ENCODE measurements around the gene HVCN1.
"Not testable (repeated sequence)": the region's sequence is repeated elsewhere in the genome, so short reads cannot be mapped to it uniquely, and the experiment has no call there.

HVCN1 gene

GRCh38 chr12:110667671-110668070 is 21.2 kb downstream of the HVCN1 start:
- no peak for DNase-seq (ENCODE audit: low read depth)

DNA sequence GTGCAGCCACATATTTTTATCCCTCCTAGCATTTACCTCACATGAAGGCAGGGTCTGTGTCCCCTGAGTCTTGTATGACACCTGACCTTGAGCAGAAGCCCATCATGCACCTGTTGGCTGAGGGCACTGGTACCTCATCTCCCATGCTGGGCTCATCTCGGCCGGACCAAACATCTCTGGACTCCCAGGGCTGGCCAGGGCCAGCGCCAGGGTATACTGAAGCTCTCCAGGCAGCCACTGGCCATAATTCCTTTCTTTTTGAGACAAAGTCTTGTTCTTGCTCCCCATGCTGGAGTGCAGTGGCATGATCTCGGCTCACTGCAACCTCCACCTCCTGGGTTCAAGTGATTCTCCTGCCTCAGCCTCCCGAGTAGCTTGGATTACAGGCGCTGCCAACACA is 22.0 kb downstream of the HVCN1 start:
- DNase-seq (ENCODE audit: low read depth) = no peak

- peak; percentile 21 for DNase-seq (ENCODE audit: low read depth)
Observed at GRCh38 chr12:110661337-110661972, 27.5 kb downstream of the HVCN1 start.

GRCh38 chr12:110658878-110659277 is 30.0 kb downstream of the HVCN1 start:
- DNase-seq (ENCODE audit: low read depth) = no peak

GRCh38 chr12:110658242-110658641 is 30.7 kb downstream of the HVCN1 start:
- DNase-seq (ENCODE audit: low read depth) = no peak

DNA sequence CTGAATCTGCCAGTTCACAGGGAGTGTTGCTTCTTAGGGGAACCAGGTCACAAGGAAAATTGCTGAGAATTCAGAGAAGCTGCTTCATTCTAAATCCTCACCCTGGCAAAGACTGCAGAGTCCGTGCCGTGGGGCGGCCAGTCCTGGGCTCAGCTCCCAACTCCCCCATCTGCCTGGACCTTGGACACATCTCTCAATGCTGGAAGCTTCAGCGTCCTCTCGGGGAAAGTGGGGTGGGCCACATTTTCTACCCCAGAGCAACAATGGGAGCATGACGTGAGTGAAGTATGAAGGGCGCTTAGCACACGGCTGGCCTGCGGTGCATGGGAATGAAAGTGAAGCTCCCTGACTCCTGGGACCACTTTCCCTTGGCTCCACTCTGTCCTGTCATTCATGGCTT is 31.2 kb downstream of the HVCN1 start:
- no peak for DNase-seq (ENCODE audit: low read depth)

GRCh38 chr12:110656071-110656655 is 32.8 kb downstream of the HVCN1 start:
- DNase-seq (ENCODE audit: low read depth) = no peak

DNA sequence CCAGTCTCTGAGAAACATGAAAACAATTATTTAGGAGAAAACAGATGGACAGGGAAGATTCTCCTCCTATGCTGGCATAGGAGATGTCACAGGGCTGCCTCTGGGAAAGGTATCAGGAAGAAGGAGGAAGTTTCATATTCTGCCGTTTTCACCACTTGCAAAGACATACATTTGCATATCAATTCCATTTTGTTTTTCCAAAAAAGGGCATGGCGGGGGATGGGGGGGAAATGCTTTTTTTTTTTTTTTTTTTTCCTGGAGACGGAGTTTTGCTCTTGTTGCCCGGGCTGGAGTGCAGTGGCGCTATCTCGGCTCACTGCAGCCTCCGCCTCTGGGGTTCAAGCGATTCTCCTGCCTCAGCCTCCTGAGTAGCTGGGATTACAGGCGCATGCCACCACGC is 34.7 kb downstream of the HVCN1 start:
- not testable (repeated sequence) for DNase-seq (ENCODE audit: low read depth)

GRCh38 chr12:110649341-110649847 is 39.5 kb downstream of the HVCN1 start:
- DNase-seq (ENCODE audit: low read depth) = no peak

DNA sequence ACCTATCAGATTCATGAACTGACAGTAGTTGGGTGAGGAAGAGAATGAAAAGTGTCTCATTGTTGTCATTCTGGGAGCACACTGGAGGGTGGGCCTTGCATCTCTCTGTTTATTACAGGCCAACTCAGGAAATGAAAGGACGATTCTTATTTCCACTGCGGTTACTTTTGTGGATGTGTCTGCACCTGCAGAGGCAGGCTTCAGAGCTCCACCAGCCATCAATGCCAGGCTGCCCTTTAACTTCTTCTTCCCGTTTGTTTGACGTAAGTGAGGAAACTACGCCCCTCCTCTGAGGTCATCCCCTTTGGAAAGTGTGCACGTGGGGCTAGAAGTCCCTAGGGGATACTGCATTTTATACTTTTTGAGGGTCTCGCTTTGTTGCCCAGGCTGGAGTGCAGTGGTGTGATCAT is 41.3 kb downstream of the HVCN1 start:
- no peak for DNase-seq (ENCODE audit: low read depth)

- no peak for DNase-seq (ENCODE audit: low read depth)
Observed at GRCh38 chr12:110641521-110641920, 47.4 kb downstream of the HVCN1 start.

GRCh38 chr12:110640275-110641025 is 48.5 kb downstream of the HVCN1 start:
- no peak for DNase-seq (ENCODE audit: low read depth)

DNA sequence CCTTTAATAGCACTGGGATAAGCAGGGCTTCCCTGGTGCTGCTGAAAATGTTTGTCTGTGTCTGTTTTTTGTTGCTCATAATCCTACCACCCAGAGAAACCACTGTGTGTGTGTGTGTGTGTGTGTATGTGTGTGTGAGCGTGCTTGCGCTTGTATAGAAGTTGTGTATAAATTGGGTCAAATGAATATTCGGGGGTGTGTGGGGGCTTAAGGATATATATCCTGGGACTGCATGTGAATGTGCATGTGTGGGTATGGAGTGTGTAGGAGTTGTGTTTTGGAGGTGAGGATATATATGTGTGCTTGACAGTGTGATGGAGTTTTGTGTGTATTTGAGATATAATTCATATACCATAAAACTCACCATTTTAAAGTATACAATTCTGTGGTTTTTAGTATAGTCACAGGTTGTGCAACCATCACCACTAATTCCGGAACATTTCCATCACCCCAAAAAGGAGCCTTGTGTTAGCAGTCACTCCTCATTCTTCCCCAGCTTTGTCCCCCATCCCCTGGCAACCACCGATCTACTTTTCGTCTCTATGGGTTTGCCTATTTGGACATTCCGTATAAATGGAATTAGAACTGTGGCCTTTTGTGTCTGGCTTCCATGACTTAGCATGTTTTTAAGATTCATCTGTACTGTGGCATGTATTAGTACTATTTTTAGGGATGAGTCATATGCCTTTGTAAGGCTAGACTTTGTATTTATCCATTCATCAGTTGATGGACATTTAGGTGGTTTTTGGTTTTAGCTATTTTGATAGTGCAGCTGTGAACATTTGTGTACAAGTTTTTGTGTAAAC is 49.4 kb downstream of the HVCN1 start:
- DNase-seq (ENCODE audit: low read depth) = no peak

- DNase-seq (ENCODE audit: low read depth) = no peak
Observed at GRCh38 chr12:110638796-110639195, 50.1 kb downstream of the HVCN1 start.

DNA sequence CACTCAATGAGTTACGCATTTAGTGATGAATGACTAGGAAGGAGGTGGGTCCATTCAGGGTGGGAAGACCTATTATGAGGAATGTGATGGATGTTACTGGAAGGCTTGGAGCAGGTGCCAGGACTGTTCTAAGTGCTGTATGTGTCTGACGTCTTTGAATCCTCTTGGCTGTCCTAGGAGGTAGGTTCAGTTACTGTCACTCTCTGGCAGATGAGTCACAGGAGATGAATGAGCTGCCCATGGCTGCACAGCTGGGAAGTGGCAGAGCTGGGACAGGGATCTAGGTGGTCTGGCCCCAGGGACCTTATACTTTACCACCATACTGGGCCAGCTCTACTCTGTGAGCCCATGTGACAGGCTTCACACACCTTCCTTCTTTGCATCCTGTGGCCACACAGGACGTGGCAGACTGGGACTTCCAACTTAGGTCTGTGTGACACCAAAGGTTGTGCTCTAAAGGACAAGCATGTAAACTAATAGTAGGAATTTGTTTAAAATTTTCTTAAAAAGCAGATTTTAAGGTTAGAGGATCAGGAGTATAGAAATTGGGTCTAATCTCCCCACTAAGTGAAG is 51.0 kb downstream of the HVCN1 start:
- DNase-seq (ENCODE audit: low read depth) = no peak

- no peak for DNase-seq (ENCODE audit: low read depth)
Observed at GRCh38 chr12:110636516-110636915, 52.4 kb downstream of the HVCN1 start.

- DNase-seq (ENCODE audit: low read depth) = no peak
Observed at GRCh38 chr12:110635055-110635454, 53.9 kb downstream of the HVCN1 start.

GRCh38 chr12:110627500-110628195 is 61.3 kb downstream of the HVCN1 start:
- DNase-seq (ENCODE audit: low read depth) = no peak

GRCh38 chr12:110622582-110622981 is 66.3 kb downstream of the HVCN1 start:
- DNase-seq (ENCODE audit: low read depth) = no peak

GRCh38 chr12:110619534-110619953 is 69.4 kb downstream of the HVCN1 start:
- DNase-seq (ENCODE audit: low read depth) = no peak

- DNase-seq (ENCODE audit: low read depth) = no peak
Observed at GRCh38 chr12:110616471-110617115, 72.3 kb downstream of the HVCN1 start.
